SH-SY5Y (cell line): Measurements from ENCODE around the gene KRT9.

Source experiments
- GATA2 ChIP-seq: IDR thresholded peaks from 2 replicates; pipeline ENCODE4 v1.6.1; 2011; ENCODE audit warnings: mild to moderate bottlenecking, low read depth, low read length
- GATA3 ChIP-seq: IDR thresholded peaks from 2 replicates; pipeline ENCODE4 v1.6.1; 2011; ENCODE audit warnings: low read depth, mild to moderate bottlenecking, low read length, moderate library complexity

GRCh38 chr17:41553176-41553575, 18.7 kb downstream of the KRT9 start:
- TF ChIP-seq GATA3: no peak
- TF ChIP-seq GATA2: no peak
